Thoracic aorta (tissue), 2 donors: Measurements from ENCODE around the gene PRKD1. TPM values are rescaled to one million over a fixed set of nuclear protein-coding genes. Genes with fewer than 3 reads are reported as not detected.

Experiments
- ATAC-seq: fragments of 150-250 bp; one replicate; pipeline ENCODE4 v1.8.0; 2017; ENCODE audit warnings: low read depth; ENCODE audit not compliant: insufficient number of reproducible peaks, low FRiP score
- DNase-seq: peaks from one replicate; pipeline ENCODE4 v3.0.0-alpha.2; 2020; ENCODE audit warnings: low spot score
- H3K27ac ChIP-seq, 2 donors: fragments of 200-600 bp; sonication (generic); 1 replicate in 1 of 2; 2 replicates in 1 of 2; pipeline ENCODE4 v1.5.1; 2016; ENCODE audit warnings: mild to moderate bottlenecking in 2 of 2, moderate library complexity in 2 of 2
- H3K27me3 ChIP-seq: fragments of 200-600 bp; sonication (generic); replicated peaks from 2 replicates; pipeline ENCODE4 v1.6.0; 2016; ENCODE audit warnings: mild to moderate bottlenecking; ENCODE audit not compliant: insufficient read depth
- H3K36me3 ChIP-seq: fragments of 200-600 bp; sonication (generic); one replicate; pipeline ENCODE4 v1.5.1; 2016
- H3K4me1 ChIP-seq, 2 donors: fragments of 200-600 bp; sonication (generic); 1 replicate in 1 of 2; 2 replicates in 1 of 2; pipeline versions ENCODE4 v1.5.1 to v1.6.0; 2016; ENCODE audit warnings: low read depth in 2 of 2, mild to moderate bottlenecking in 1 of 2; ENCODE audit not compliant: control insufficient read depth in 1 of 2
- H3K4me3 ChIP-seq: fragments of 200-600 bp; sonication (generic); 2 replicates; pipeline ENCODE4 v1.5.1; 2016; ENCODE audit warnings: mild to moderate bottlenecking
- H3K9me3 ChIP-seq: fragments of 200-600 bp; sonication (generic); 2 replicates; pipeline ENCODE4 v1.5.1; 2016
- CTCF ChIP-seq: fragments of 200-600 bp; sonication (generic); IDR thresholded peaks from one replicate; pipeline ENCODE4 v1.5.1; 2019; ENCODE audit warnings: antibody characterized with exemption
- total RNA-seq, 2 donors: library from RNA; depleted of rRNA; stranded (reverse); fragments of >200 nt; gene quantifications; one replicate each; pipeline versions ENCODE4 v1.1.0 to v1.2.3, GENCODE V29; 2016

The PRKD1 gene
- total RNA-seq, 2 donors from 2014 or later = 34.0 to 38.4 TPM

- no peak overlapping the region for H3K4me3 ChIP-seq
- DNase-seq (no peak), ATAC-seq (peak; percentile 31)
- H3K36me3 ChIP-seq = no peaks in the 10 kb centered on the region
- H3K27ac ChIP-seq = peak overlapping the region in 1 of 2 donors; percentile 22
- H3K4me1 ChIP-seq = peaks cover 37 to 48% of the 10 kb centered on the region in 2 donors
- TF ChIP-seq CTCF = no peak
- H3K27me3 ChIP-seq = no peaks in the 10 kb centered on the region
- H3K9me3 ChIP-seq = no peaks in the 10 kb centered on the region
Measured at GRCh38 chr14:29724991-29725390, 202.7 kb downstream of the PRKD1 start.

DNA sequence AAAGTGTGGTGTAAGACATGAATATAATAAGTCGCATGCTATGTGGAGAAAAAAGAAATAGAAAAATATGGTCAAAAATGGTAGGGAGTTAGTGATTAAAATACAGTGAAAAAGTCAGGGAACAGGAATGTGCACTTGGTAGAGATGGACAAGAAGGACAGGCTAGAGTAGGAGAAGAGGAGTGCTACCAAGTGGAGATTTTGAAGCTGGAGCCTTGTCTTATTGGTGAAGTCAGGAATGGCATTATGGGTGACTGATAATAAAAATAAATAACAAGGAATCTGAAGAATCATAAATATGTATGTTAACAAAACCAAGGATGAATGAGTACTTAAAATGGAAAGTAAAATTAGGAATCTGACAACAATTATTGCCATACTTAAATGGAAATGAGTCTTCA, 204.8 kb downstream of the PRKD1 start:
- no peak overlapping the region for H3K4me3 ChIP-seq
- H3K27me3 ChIP-seq = no peaks in the 10 kb centered on the region
- DNase-seq (no peak), ATAC-seq (no peak)
- H3K27ac ChIP-seq = no peak overlapping the region
- H3K4me1 ChIP-seq = peaks cover 37 to 48% of the 10 kb centered on the region in 2 donors
- H3K9me3 ChIP-seq = no peaks in the 10 kb centered on the region
- no peaks in the 10 kb centered on the region for H3K36me3 ChIP-seq
- TF ChIP-seq CTCF = no peak

- DNase-seq (no peak), ATAC-seq (no peak)
- Histone ChIP-seq H3K27ac (no peak overlapping the region), H3K4me3 (no peak overlapping the region), H3K36me3 (no peaks in the 10 kb centered on the region), H3K4me1 (peaks cover 37 to 47% of the 10 kb centered on the region in 2 donors), H3K9me3 (no peaks in the 10 kb centered on the region), H3K27me3 (no peaks in the 10 kb centered on the region)
- no peak for TF ChIP-seq CTCF
Measured at GRCh38 chr14:29721586-29721985, 206.1 kb downstream of the PRKD1 start.

GRCh38 chr14:29717901-29718300, 209.7 kb downstream of the PRKD1 start:
- DNase-seq (no peak), ATAC-seq (no peak)
- no peaks in the 10 kb centered on the region for H3K9me3 ChIP-seq
- no peaks in the 10 kb centered on the region for H3K36me3 ChIP-seq
- H3K4me3 ChIP-seq = no peak overlapping the region
- H3K27ac ChIP-seq = no peak overlapping the region
- H3K27me3 ChIP-seq = no peaks in the 10 kb centered on the region
- TF ChIP-seq CTCF = no peak
- H3K4me1 ChIP-seq = peaks cover 13 to 30% of the 10 kb centered on the region in 2 donors

DNA sequence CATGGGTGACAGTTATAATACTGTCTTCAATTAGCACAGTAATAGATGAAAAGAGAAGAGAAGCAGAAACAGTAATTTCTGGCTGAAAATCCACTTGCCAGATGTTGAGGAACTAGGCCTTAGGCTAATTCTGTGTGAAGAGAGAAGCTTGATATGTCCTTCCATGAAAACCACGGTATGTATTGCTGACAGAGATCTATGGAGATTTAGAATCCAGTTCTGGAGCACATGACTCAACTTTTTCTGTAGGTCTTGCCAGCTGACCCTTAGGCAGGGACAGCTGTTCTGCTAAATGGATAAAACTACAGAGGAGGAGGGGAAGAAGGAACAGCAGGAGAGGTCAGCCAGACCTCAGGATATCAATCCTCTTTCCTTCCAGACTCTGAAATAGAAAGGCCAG, 211.5 kb downstream of the PRKD1 start:
- ATAC-seq = no peak

More for the DNA sequence above, 211.5 kb downstream of the PRKD1 start:
- no peaks in the 10 kb centered on the region for H3K27me3 ChIP-seq
- no peak overlapping the region for H3K27ac ChIP-seq
- no peak overlapping the region for H3K4me3 ChIP-seq
- no peak for TF ChIP-seq CTCF
- peaks cover 3% of the 10 kb centered on the region for H3K36me3 ChIP-seq
- H3K9me3 ChIP-seq = no peaks in the 10 kb centered on the region
- no peak for DNase-seq
- peaks cover 2 to 14% of the 10 kb centered on the region in 2 donors for H3K4me1 ChIP-seq
